HG03342 (cell line): ENCODE data around the gene REXO5.
"Not testable (repeated sequence)": the region's sequence is repeated elsewhere in the genome, so short reads cannot be mapped to it uniquely, and the experiment has no call there.

Source experiments
- ATAC-seq: cut with Tn5 transposase; IDR thresholded peaks from one replicate; pipeline ENCODE4 v1.9.1; 2021; ENCODE audit warnings: mild to moderate bottlenecking, moderate library complexity; ENCODE audit not compliant: unreplicated experiment

REXO5 gene

GRCh38 chr16:20846551-20846950 lies 40.2 kb downstream of the REXO5 start:
- ATAC-seq = no peak

GRCh38 chr16:20847550-20847949 lies 41.2 kb downstream of the REXO5 start:
- no peak for ATAC-seq

DNA sequence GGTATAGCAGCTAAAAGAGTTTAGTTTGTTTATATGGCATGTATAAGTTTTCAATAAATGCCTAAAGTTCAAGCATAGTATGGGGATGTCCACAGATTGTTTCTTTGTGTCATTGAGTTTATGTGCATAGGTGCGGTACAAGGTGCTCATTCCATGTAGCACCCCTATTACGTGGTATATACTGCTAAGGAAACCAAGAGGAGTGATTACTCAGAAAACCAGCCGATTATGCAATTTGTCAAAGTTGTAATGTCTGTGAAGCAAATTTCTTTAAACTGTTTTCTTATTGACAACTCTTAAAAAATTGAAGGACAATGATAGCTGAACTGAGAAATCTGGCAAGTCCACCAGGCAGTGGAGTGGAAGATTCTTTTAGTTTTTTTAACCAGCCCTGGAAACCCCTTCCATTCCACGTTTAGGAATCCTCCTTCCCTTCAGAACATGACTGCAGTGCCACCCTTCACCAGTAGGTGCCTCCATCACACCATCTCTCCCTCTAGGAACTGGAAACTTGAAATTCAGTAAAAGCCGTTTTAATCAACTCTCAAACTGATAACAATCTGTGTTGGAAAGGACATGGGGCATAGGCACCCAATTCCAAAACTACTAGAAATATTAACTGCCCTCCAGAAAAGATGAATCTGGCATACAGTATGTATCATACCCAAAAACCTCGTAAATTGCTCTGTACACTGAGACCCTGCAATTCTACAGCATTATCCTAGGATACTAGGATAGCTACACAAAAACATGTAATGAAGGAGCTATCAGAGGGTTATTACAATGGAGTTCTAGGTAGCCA lies 43.5 kb downstream of the REXO5 start:
- ATAC-seq = no peak

- no peak for ATAC-seq
These were observed 44.7 kb downstream of the REXO5 start for GRCh38 chr16:20850981-20851380.

DNA sequence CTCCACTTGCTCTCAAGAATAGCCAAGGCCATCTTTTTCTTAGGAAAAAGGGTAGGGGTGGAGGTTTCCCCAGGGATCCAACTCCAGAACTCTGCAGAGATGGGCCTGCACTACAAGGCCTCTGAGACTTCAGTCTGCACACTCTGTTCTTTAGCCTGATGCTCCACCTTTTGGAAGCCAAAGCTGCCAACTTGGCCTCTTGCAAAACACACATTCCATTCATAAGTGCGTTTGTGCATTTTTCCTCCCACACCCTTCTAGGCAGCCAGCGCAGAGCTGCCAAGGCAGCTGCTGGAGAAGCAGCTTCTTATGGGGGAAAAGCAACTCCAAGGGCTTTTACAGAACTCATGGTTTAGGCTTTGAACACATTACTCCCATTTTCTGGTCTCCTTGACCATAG lies 45.3 kb downstream of the REXO5 start:
- no peak for ATAC-seq

DNA sequence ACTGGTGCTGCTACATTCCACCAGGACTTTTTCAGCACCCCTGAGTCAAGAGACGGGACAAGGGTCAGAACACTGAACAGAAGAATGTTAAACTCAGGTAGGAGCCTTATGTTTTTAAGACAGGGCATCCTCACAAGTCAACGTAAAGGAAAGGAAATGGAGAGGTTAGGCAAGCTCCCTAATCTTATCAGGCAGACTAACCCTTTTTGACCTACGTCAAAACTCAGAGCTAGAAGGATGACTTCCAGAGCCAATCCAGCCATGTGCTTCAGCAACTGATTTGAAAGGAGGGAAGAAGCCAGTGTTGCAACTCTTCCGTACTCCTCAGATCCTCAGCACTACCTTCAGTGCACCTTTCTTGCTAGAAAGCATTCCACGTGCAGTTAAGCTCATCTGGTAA lies 46.8 kb downstream of the REXO5 start:
- ATAC-seq = no peak

GRCh38 chr16:20853981-20854620 lies 47.8 kb downstream of the REXO5 start:
- no peak for ATAC-seq

DNA sequence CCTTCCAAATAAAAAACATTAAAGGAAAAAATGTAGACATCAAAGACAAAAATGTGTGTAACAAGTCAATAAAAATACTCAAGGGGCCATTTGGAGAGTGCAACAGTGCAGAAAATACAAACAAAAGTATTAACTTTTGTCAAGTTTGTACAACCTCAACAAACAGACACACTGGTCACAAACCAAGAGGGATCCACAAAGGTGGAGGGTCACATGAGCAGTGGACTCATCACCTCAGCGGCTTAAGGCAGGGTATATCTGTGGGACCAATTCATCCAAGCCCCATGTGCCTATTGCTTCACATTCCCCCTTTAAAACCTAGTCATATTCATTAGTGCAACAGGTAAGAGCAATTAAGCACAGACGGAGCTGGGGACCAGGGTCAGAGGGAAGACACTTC lies 48.6 kb downstream of the REXO5 start:
- no peak for ATAC-seq

DNA sequence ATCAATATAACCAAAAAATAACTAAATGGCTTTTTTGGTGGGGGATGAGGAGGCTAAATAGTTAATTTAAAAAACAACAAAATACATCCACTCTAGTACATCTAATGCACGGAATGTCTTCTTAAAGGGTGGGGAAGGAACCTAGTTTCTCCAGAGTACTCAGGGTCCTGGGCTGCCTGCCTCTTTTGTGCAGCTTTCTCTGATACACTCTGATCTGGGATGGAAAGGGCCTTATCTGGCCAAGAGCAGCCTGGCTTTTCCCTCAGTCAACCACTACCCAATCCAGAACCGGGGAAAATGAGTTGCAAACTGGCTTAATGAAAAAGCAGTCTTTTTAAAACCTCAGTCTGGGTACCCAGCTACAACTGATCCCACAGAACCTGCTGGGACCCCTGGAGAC lies 51.0 kb downstream of the REXO5 start:
- ATAC-seq = no peak

GRCh38 chr16:20859229-20859628 lies 52.9 kb downstream of the REXO5 start:
- no peak for ATAC-seq

DNA sequence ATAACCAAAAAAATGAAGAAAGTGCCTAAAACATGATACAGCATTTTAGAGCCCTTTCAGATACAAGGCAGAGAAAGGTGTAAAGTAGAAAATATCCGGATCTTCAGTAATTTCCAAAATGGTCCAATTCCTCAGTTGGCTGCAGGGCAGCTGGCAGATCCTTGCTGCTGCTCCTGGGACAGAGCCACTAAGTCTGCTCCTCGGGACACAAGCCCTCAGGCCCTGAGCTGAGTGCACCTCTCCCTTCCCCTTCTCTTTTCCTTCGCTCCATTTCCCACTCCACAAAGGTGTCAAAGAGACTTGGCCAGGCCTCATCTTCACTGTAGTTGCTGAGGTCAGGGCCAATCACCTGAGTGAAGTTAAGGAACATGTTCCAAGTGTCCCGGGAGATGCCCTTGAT lies 53.4 kb downstream of the REXO5 start:
- ATAC-seq = no peak

GRCh38 chr16:20860361-20860760 lies 54.0 kb downstream of the REXO5 start:
- no peak for ATAC-seq

- not testable (repeated sequence) for ATAC-seq
These were observed 54.7 kb downstream of the REXO5 start for GRCh38 chr16:20860995-20861394.

- ATAC-seq = no peak
These were observed 56.0 kb downstream of the REXO5 start for GRCh38 chr16:20862162-20862960.

GRCh38 chr16:20864376-20864775 lies 58.0 kb downstream of the REXO5 start:
- ATAC-seq = not testable (repeated sequence)

DNA sequence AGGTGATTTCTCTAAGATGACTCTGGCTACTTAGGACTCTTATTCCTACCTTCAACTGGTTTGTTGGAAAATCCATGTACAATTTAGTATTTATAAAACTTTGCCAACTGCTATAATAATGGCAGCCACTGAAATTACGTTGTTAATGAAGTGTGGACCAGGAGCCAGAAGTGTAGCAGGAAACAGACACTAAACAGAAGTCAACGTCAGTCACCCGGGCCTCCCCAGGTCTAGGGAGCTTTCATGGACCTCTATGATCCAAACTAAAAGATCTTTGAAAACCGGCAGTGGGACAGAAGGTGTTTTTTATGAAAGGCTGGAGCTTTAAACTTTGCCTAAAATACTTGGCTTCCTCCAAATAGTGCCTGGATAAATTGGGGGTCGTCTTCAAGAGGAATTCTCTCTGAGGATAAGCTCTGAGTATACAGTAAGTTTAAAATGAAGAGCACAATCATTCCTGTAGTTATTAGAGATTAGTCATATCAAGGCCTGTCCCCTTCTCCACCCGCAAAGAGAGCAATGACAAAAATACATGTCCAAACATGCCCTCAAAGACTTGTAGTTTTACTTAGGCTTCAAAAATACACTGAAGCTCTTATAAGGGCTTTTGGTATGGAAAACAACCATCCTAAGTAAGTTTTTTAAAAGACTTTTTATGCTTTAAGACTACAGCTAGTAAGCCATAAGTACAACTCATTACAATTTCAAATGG lies 59.2 kb downstream of the REXO5 start:
- no peak for ATAC-seq

- no peak for ATAC-seq
These were observed 59.9 kb downstream of the REXO5 start for GRCh38 chr16:20866145-20866772.

GRCh38 chr16:20866801-20867200 lies 60.5 kb downstream of the REXO5 start:
- ATAC-seq = no peak

- no peak for ATAC-seq
These were observed 61.3 kb downstream of the REXO5 start for GRCh38 chr16:20867585-20867984.

- ATAC-seq = no peak
These were observed 62.6 kb downstream of the REXO5 start for GRCh38 chr16:20868890-20869289.
